Measurements from ENCODE around the gene DCPS. TPM values are rescaled to one million over a fixed set of nuclear protein-coding genes. Genes with fewer than 3 reads are reported as not detected.

DCPS gene
- polyA plus RNA-seq, 3 donors = 13.9 to 17.0 (median 16.0) TPM

Other genes with a start within 250 kb of the DCPS start
- gene CDON, start 241.2 kb upstream of the DCPS start, polyA plus RNA-seq (ENCODE audit: insufficient read length in 3 of 3) = 10 to 100 TPM; 21.9 to 24.2 (median 23.7) TPM
- gene RPUSD4, start 92.4 kb upstream of the DCPS start, polyA plus RNA-seq (ENCODE audit: insufficient read length in 3 of 3) = 10 to 100 TPM; 28.4 to 29.6 (median 28.4) TPM
- 10 to 100 TPM; 29.0 to 31.6 (median 30.6) TPM for gene FAM118B, start 92.3 kb upstream of the DCPS start, polyA plus RNA-seq (ENCODE audit: insufficient read length in 3 of 3)
- 10 to 100 TPM; 75.6 to 82.6 (median 79.5) TPM for gene SRPRA, start 35.2 kb upstream of the DCPS start, polyA plus RNA-seq (ENCODE audit: insufficient read length in 3 of 3)
- gene FOXRED1, start 34.9 kb upstream of the DCPS start, polyA plus RNA-seq (ENCODE audit: insufficient read length in 3 of 3) = 10 to 100 TPM; 30.1 to 33.6 (median 31.9) TPM
- gene TIRAP, start 21.0 kb upstream of the DCPS start, polyA plus RNA-seq (ENCODE audit: insufficient read length in 3 of 3) = 10 to 100 TPM in 2 of 3 donors, 1 to 10 TPM in 1; 9.0 to 10.7 (median 10.1) TPM
- 10 to 100 TPM; 17.2 to 19.2 (median 18.4) TPM for gene ST3GAL4, start 51.6 kb downstream of the DCPS start, polyA plus RNA-seq (ENCODE audit: insufficient read length in 3 of 3)